Stimulated activated CD4-positive, alpha-beta T cell treated with anti-CD3 and anti-CD28 coated beads, Interleukin-2, amount 100 ng/mL, for 48 hours (primary cell): ENCODE measurements around the gene GMPR.
"Not testable (repeated sequence)": the region's sequence is repeated elsewhere in the genome, so short reads cannot be mapped to it uniquely, and the experiment has no call there.

Experiments
- DNase-seq, 2 donors: peaks; one replicate each; pipeline ENCODE4 v3.0.0-alpha.2; 2020

GMPR gene

DNA sequence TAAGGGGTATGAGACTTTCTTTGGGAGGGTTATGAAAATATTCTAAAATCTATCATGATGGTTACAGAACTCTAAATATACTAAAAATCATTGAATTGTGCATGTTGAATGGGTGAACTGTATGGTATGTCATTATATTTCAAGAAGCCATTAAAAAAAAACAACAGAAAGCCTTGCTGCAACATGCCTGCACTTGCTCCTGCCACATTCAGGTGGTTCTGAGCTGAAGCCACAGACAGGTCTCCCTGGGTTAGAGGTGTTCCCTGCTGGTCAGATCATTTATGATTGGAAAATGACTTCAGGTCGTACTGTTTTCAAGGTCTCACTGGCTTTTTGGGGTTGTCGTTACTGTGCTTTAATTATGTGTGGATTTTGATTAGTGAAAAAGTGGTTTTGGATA, 13.3 kb downstream of the GMPR start:
- no peak for DNase-seq

GRCh38 chr6:16252686-16253299, 14.4 kb downstream of the GMPR start:
- DNase-seq, result no peak

- DNase-seq, result no peak
These were observed 15.2 kb downstream of the GMPR start for GRCh38 chr6:16253399-16254144.

- DNase-seq, result no peak
These were observed 16.1 kb downstream of the GMPR start for GRCh38 chr6:16254535-16254934.

GRCh38 chr6:16256781-16257180, 18.4 kb downstream of the GMPR start:
- no peak for DNase-seq

DNA sequence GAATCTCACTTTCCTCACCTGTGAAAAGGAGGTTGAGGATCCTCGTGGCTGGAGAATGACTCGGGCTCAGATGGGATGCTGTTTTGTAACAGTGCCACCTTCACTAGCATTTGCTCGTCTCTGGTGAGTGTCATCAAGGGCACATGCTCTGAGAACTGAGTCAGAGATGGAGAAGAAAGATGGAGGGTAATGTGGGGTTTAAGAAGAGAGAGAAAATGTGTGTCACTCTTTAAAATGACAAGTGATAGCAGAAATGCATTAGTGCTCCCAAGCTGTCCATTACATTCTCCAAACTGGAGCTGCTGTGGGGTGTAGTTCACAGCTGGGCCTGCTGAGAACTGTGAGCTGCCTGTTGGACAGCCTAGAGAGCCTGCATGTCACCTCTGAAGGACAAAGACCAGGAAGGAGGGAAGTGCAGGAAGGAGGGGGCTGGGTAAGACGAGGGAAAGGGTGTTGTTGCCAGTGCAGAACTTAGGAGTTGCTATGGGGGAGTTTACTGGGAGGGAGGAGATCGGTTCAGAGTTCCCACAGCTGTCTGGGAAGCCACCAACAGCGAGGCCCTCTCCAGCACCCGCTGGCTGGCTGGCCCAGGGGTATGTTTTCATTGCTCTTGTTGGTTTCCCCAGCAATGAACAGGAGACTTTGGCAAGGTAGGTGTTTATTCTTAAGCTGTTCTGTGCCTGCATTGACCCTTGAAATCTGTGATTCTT, 19.8 kb downstream of the GMPR start:
- DNase-seq, result no peak

- no peak for DNase-seq
These were observed 20.3 kb downstream of the GMPR start for GRCh38 chr6:16258709-16259075.

GRCh38 chr6:16259604-16260003, 21.2 kb downstream of the GMPR start:
- not testable (repeated sequence) for DNase-seq

DNA sequence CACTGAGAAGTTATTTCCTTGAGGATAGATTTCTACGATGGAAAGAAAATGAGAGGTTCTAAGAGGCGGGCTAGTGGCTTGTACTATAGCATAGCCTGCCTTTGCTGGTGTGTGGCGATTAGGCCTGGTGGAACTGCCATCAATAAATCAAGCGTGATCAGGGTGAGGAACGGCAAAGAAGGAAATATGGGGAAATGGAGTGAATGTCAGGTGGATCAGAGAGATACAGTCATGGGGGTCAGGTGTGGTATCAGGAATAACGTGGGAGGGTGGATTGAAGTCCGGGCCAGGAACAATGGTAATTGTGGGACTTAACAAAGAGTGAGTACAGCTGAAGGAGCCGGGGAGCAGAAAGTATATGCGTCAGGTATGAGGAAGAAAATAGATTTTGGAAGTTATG, 22.2 kb downstream of the GMPR start:
- not testable (repeated sequence) for DNase-seq

GRCh38 chr6:16262773-16263172, 24.4 kb downstream of the GMPR start:
- DNase-seq, result not testable (repeated sequence)

DNA sequence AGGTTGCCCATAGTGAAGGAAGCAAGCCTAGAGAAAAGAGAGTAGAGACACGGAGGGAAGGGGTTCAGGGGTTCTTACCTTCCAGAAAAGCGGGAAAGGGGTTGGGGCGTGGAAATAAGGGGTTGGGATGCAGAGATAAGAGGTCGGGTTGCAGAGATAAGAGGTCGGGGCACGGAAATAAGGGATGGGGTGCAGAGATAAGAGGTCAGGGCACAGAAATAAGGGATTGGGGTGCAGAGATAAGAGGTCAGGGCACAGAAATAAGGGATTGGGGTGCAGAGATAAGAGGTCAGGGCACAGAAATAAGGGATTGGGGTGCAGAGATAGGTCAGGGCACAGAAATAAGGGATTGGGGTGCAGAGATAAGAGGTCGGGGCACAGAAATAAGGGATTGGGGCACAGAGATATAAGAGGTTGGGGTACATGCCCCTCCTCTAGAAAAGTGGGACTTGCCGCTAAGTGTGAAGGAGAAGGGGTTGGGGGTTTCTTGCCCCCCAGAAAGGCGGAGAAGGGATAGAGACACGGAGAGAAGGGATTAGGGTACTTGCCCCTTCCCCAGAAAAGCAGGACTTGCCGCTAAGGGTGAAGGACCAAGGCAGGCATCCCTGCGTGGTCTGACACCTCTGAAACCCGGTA, 25.2 kb downstream of the GMPR start:
- not testable (repeated sequence) for DNase-seq

GRCh38 chr6:16264785-16265184, 26.4 kb downstream of the GMPR start:
- no peak for DNase-seq

- no peak for DNase-seq
These were observed 27.3 kb downstream of the GMPR start for GRCh38 chr6:16265351-16266341.

GRCh38 chr6:16267428-16268263, 29.3 kb downstream of the GMPR start:
- DNase-seq, result no peak

- not testable (repeated sequence) for DNase-seq
These were observed 31.2 kb downstream of the GMPR start for GRCh38 chr6:16269442-16270070.

- DNase-seq, result no peak
These were observed 31.9 kb downstream of the GMPR start for GRCh38 chr6:16270178-16270794.

GRCh38 chr6:16271428-16271827, 33.0 kb downstream of the GMPR start:
- no peak for DNase-seq

GRCh38 chr6:16272201-16272600, 33.8 kb downstream of the GMPR start:
- no peak for DNase-seq

DNA sequence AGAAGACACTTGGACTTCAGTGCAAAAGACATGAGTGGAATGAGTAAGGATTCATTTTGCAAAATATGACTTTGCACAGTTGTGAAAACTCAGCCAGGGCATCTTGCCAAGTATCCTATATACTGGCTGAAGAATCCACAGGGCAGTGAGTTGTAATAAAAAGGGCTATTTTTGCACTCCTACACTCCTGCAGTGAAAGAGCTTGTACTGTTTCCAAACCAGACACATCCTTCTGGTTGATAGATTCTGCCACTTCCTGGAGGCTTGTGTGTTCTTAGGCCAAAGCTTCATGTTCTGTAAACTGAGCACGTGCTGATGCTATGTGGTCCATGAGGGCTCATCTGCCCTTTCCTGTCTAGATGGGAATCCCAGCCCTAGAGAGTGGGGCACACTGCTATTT, 34.9 kb downstream of the GMPR start:
- no peak for DNase-seq

DNA sequence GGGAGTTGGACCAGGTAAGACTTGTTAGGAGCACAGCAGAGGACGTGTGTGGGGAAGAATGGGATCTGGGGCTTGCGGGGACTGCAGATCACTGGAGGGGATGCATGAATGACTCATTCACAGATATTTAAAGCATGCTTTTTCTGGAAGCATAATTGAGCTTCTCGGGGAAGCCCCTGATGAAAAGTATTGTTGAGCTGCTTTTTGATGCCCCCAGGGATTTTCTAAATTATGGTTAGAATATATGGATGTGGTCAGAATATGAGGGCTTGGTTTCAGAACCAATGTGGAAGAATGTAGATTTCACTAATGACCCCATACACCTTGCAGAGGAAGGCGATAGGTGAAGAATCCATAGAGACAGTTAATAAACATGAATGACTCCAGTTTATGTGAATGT, 36.1 kb downstream of the GMPR start:
- no peak for DNase-seq
